Measurements from ENCODE around the gene CRACR2A.

Gene CRACR2A

DNA sequence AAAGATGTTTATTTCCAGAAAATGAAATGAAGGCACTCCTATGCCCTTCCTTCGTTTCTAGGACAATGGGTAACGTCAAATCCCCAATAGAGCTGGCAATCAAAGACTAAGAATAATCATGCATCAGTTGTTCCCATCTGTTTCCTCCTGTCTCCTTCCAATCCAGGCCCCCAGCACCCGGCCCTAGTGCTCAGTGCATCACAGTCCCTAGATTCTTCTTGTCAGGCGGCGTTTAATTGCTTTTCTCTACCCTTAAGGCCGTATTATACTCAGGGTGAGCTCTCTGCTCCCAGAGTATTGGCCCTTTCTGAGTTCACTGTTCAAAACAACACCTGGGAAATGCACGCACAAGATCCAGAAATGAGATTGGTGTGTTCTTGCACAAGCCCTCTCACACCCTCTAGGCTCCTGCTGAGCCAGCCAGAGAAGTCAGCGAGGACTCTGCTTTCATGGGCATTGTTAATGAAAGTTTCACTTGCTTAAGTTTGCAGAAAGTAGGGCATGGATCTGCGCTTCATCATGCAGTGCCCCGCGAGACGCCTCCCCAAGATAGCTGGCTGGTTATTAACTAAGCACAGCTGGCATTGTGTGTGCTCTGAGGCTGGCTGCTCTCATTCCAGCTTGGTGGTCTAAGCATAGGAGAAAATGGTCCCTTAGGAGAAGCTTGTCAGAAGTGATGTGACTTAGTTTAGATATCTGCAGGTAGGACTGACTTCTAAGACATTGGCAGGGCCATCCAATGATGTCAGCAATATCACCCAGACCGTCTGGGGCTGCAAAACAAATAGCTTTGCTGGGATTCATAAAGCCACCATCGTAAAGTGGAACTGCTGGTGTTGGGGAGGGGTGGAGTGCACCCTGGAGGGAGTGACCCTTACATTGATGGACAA lies 28.7 kb downstream of the CRACR2A start:
- no peak for DNase-seq

DNA sequence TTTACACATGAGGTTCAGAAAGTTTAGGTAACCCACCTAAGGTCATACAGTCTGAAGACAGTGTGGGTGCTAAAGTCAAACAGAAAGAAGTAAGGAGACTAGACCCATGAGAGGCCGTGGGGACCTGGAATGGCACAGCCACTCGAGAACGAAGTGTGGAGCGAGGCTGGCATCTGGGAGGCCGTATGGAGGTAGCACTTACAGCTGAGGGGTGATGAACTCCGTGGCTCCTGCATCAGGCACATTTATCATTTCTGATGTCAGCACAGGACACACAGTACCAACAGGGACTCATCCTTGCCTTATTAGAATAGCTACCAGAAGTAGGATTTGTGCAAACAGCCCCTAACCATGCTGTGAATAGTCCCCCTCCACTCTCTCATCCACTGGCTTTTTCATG lies 30.5 kb downstream of the CRACR2A start:
- DNase-seq: no peak

DNA sequence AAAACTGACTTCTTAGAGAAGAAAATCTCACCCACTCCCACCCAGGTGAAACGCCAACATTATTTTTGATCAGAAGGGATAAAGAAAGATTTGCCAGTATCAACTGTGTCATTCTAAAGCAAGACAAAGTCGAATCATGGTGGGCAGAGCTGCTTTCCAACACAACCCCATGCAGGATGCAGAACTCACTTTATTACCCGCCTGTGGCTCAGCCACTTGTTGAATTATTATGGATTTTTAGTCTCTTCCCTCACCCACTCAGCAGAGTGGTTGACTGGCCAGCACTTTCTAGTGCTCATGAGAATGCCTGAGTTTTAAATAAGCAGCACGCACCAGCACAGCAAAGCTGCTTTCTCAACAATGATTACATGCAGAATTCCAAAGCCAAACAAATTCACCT lies 32.1 kb downstream of the CRACR2A start:
- no peak for DNase-seq

DNA sequence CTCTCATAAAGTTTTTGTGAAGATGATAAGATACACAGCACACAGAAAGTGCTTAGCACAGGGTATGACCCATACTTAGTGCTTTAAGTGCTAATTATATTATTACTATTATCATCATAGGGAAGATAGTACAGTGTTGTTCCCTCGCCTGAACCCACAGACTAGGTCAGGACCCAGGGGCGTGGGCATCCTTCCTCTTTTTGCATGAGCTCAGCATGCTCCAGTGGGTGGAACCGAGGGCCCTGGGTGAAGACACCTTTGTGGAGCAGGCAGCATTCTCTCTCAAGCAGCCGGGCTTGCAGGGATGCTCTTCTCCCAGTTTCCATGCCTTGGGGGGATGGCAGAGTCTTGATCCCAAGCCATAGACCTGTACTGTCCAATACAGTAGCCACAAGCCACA lies 34.8 kb downstream of the CRACR2A start:
- DNase-seq: no peak

DNA sequence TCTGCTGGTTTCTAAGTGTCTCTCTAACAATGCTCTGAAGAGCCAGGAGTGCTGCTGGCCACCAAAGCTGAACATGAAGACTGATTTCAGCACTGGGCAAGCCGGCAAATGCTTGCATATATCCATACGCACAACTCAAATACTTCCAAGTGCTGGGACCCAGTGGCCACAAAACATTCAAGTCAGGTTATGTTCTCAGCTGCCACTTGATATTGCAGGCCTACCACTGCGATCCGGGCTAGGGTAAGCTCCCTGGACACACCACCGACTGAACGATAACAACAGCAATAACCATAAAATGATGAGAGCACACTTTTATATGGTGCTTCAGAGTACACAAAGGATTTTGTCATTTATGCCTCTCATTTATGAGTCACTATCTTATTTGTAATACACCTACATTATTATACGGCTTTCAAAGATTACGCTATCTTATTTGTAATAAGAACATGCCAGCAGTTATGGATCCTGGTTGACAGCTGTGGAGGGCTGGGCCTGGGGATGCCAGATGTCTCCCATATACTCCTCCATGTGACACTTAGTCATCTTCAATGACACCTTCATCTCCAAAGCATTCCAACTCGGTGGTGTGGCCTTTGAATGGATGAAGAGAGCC lies 35.5 kb downstream of the CRACR2A start:
- no peak for DNase-seq

DNA sequence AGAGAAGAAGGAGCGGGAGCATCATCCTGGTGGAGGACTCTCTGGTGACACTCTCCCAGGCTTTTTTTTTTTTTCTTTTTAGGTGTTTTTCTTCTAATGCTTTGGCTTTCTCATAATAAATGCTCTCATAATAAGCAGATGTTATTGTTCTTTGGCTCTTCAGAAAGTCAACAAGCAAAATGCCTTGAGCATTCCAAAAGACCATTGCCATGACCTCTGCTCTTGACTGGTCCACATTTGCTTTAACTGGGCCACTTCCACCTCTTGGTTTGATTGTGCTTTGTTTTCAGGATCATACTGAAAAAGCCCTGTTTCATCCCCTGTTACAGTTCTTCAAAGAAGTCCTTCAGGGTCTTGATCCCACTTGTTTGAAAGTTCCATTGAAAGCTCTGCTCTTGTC lies 36.9 kb downstream of the CRACR2A start:
- DNase-seq: no peak

DNA sequence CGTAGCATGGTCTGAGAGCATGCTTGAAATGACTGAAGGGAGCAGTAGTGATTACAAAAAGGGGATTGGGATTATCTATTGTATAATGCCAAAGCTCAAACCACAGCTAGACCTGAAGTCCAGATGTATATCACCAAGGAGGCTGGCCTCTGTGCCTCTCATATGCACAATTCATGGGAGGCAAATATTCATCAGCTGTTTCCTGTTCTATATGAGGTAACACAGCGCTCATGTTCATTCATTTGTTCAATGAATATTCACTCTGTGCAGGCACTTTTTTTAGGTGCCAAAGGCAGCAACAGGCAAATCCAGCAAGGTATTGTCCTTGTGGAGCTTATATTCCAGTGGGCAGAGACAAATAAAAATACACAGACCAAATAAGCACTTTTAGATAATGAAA lies 39.0 kb downstream of the CRACR2A start:
- no peak for DNase-seq

DNA sequence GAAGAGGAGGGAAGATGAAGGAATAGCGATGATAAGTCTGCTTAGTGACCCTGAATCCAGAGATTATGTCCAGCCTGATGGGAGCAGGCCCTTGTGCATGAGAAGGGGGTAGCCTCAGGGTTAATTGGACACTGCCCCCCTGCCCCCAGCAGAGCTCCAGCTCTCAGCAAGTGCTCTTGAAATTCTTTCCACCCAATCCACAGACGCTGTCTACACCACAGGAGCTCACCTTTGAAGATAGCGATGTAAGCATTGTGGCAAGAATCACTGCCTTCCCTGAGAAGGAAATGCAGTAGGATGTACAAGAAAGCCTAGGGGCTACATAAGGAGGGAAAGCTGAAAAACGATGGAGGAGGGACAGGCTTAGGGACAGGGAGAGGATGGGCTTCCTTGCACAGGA lies 39.4 kb downstream of the CRACR2A start:
- DNase-seq: no peak

DNA sequence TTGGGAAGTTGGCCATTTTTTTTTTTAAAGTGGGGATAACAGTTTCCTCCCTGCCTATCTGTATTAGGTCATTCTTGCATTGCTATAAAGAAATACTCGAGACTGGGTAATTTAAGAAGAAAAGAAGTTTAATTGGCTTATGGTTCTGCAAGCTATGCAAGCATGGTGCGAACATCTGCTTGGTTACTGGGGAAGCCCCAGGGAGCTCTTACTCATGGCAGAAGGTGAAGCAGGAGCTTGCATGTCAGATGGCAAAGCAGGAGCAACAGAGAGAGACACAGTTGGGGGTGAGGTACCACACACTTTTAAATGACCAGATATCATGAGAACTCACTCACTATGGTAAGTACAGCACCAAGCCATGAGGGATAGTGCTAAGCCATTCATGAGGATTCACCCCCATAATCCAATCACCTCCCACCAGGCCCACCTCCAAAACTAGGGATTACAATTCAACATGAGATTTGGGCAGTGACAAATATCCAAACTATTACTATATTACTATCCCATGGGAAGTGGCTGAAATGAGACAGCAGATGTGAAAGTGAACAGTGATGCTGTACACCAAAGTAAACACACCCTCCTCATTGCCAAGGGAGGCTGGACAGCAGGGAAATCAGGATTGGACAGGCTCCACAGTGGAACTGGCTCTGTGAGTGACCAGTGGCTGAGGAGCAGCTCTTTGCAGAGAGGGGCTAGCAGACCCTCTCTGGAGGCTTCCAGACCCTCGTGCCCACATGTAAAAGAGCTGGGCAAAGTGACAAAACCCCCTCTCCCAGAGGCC lies 40.5 kb downstream of the CRACR2A start:
- no peak for DNase-seq

DNA sequence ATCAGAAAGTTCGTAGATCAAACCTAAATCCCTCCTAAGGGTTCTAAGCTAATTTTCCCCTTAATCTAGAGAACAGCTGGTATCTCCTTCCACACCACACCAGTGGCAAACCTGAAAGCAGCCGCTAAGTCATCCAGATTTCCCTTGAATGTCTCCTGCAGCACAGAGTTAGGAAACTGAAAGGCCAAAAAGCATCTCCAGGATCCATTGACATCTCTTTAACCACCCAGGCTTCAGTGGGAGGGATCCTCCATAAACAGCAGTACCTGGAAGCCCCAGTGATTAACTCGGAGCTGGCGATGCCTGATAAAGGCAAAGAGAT lies 47.6 kb downstream of the CRACR2A start:
- DNase-seq: no peak

DNA sequence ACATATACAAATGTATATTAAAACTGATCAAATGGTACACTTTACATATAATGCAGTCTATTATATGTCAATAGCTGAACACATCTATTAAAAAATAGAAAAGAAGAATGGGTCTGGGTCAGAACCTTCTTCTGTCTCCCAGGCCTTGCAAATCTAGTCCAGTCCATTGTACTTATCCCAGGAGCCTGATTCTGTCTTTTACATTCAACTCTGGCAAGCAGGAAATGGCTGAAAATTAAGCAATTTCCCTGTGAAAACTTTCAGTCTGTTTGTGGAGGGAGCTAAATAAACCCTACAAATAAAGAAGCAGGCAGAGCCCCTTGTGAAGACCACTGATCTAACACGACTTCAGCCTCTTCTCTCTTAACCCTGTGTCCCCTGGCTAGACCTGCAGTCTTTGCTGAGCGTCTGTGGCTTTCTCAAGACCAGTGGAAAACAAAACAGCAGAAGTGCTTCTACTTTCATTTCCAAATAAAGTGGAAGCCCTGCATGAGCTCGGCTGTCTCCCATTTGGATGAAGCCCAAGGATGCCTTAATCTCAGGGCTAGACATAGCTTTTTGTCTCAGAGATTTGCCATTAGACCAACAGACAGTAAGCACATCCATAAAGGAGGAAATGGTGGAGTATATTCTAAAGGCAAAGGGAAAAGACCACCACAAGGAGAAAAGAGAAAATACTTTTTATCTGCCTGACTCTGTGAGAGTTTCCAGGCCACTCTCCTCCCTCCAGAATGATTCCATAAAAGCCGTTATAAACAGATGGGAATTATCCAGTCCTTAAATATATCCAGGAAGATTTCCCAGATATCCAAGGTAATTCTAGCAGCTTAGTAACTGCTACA lies 48.2 kb downstream of the CRACR2A start:
- DNase-seq: no peak

DNA sequence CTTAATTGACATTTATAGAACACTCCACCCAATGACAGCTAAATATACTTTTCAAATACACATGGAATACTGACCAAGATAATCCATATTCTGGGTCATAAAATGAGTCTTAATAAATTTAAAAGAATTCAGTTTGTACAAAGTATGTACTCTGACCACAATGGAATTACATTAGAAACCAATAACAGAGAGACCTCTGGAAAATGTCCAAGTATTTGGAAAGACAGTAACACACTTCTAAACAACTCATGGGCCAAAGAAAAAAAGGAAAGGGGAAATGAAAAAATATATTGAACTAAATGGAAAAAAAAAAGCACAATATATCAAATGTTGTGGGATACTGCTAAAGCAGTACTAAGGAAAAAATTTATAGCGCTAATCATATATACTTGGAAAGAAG lies 52.0 kb downstream of the CRACR2A start:
- no peak for DNase-seq

DNA sequence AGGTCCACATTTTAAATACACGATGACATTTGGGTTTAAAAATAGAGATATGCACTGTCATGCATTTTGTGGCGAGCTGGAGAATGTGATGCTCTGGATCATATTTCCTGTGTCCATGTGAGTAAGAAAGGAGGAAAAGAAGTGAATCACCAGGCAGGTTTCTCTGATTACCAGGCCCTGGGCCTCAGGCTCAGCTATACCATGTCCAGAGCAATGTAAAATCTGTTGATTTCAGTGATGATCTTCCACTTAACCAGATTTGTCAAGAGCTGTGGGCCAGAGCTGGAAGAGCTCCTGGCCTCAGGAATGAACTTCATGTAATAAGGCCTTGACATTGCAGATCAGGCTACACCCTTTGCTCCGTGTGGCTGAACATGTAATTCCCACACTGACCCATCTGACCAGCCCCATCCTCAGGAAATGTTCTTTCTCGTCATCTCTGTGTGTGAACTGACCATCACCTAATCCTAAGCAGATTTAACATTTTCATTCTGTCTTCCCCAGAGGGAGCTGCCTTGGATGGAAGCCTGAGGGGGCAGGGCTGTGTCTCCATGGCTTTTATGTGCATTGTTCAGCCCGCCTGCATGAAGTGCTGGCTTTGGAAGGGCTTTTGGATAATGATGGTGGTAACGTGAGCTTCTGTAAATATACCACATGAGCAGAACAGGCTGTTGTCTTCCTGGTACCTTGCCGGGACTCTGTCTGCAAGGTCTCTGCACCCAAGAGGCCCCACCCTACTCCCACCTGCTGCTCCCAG lies 54.5 kb downstream of the CRACR2A start:
- DNase-seq: no peak

DNA sequence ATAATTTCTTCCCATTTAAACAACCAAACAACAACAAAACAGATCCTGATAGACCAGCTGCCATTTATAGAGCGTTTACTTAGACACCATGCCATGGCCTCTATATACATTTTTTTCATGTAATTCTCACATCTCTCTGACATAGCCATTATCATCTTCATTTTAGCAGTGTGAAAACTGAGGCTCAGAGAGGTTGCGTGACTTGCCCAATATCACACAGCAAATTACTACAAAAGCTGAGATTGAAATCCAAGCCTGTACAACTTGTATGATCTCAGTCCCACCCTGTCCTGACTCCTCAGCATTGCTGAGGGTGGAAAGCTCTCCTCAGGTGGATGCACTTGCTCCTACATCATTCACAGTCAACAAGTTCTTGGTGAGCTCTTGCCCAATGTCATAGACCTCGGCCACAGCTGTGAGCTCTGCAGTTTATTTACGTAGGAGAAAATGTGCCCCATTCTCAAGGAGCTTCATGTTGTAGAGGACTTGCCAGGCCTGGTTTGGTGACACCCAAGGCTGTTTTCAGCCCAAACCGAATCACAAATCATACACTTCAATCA lies 55.5 kb downstream of the CRACR2A start:
- no peak for DNase-seq

DNA sequence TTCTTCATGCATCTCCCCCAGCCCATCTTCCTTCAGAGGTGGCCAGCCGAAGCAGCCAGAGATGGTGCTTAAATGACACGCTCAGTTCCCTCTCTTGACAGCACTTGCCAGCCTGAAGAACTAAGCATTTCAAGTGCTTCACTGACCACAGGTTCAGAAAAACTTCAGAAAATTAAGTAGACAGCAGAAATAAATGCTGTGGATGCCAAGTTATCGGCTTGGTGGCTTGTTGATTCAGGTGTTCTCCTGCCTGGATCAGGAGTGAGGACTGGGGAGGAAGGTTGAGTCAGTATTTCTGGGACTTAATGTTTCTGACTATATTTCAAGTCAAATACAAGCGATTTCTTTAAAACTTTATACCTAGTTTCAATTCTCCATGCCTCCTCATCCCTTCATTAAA lies 58.2 kb downstream of the CRACR2A start:
- DNase-seq: no peak

DNA sequence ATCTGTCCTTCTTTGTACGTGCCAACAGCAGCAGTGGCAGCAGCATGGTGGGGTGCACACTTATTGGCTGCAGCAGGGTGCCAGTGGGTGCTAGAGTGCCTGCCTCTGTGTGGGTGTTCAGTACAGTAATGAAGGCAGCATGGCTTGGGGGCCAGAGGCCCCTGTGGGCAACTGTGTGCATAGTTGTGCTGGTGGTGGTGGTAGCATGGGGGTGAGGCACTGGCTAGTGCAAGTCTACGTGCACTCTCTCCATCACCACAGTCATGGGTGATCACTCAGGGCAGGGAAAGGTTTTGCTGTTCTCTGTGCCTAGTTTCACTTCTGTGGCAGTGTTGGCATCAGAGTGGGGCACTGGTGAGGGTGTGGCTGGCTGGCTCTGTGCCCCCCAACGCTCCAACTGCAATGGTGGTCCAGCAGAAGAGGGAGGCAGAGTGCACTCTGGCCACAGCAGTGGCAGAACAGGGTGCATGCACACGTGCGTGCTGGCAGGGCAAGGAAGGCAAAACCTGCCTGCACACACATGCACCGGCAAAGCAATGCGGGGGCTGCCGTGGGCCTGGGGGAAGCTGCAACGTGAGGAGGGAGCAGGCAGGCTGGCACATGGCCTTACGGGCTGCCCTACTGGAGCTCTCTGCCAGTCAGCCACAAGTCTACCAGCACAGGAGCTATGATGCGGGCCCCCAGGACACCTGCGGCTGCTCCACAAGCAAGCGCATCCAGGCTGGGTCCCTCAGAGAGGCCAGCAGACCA lies 60.1 kb downstream of the CRACR2A start:
- no peak for DNase-seq

DNA sequence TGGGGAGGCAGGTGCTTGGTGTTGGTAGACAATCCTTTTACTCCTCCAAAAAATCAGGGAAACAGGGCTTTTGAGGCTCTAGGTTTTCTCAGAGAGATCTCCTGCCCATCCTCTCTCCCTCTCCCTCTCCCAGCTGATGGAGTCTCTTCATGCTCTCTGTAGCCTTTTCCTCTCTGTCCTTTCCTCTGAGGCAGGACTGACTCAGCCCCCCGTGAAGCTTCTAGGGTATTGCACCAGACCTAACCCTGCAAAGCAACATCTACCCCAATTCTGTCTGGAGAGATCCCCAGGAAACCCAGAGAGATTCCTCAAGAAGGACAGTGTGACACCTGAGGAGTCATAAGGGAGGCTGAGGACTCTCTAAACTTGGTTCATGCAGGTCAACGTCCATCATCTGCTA lies 66.4 kb downstream of the CRACR2A start:
- no peak for DNase-seq

DNA sequence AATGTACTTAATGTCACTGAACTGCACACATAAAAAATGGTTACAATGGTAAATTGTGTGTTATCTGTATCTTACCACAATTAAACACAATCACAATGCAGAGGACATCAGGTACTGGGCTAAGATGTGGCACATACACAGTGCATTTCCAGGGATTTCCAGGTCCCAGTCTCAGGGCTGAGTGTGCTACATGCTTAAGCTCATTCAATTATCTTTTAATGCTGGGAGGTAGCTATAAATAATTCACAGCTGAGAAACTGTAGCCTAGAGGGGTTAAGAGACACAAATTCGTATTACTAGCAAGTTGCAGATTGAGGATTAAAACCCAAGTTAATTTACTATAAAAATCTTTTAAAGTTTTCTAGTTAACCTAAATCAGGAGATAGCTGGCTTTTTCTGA lies 67.1 kb downstream of the CRACR2A start:
- DNase-seq: no peak

DNA sequence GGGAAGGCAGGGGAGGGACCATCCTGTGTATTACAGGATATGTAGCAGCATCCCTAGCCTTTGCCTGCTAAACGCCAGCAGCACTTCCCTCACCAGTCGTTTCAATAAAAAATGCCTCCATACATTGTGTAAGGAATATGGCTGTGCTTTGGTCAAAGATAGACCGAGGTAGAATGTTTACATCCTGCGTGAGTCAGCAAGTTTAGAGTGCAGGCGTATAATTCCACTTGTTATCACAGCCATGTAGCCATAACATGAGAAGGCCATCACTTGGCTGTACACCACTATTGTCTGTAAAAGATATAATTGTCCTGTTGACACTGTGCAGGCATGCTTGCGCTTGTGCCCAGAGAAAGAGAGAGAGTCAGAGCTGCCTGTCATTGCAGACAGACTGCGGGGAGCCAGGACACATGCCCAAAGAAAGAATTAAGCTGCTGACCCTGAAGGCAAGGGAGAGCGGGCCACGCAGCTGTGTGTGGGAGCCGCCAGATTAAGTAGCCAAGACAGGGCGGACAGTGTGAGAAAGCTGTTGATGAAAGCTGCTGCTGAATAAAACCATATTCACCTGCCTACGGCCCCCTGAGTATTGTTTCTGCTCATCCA lies 68.4 kb downstream of the CRACR2A start:
- no peak for DNase-seq

DNA sequence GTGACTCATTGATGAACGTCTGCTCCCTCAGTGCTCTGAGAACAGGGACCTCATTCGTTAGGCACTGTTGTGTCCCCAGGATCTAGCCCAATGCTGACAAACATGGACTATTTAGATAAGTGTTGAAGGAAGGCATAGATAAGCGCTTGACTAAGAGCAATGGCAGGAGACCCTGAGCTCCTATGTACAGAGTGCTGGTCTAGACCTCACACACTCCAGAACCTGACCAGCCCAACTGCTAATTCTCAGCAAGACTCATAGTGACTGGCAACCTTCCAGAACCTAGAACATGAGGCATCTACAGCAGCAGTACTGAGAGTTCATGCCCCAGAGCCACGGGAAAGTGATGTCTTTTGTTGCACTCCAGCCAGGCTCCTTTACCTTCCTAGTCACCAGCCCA lies 69.2 kb downstream of the CRACR2A start:
- no peak for DNase-seq

DNA sequence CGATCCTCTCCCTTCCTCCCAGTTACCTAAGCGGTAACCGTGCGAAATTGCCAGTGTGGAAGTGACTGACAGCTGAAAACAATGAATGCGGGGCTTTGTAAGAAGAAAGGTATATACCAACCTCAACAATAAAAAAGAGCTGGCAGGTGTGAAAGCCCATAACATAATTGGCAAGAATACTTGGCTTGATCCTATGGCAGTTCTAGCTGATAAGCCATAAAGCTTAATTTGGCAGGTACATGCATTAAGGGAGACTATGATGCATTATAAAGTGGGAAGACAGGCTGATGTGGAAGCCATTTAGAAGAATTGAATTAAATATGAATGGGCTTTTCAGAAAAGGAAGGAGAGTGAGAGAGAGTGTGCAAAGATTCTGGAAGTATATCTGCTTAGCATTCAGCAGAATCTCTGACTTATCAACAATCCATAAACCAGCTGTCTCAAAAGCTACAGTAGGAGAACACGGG lies 71.3 kb downstream of the CRACR2A start:
- no peak for DNase-seq
